Measurements from ENCODE around the gene WDR81. TPM values are rescaled to one million over a fixed set of nuclear protein-coding genes. Genes with fewer than 3 reads are reported as not detected.
"Not testable (repeated sequence)": the region's sequence is repeated elsewhere in the genome, so short reads cannot be mapped to it uniquely, and the experiment has no call there.

The WDR81 gene
- total RNA-seq, 1 donor from 2014 or later = 70.4 TPM

DNA sequence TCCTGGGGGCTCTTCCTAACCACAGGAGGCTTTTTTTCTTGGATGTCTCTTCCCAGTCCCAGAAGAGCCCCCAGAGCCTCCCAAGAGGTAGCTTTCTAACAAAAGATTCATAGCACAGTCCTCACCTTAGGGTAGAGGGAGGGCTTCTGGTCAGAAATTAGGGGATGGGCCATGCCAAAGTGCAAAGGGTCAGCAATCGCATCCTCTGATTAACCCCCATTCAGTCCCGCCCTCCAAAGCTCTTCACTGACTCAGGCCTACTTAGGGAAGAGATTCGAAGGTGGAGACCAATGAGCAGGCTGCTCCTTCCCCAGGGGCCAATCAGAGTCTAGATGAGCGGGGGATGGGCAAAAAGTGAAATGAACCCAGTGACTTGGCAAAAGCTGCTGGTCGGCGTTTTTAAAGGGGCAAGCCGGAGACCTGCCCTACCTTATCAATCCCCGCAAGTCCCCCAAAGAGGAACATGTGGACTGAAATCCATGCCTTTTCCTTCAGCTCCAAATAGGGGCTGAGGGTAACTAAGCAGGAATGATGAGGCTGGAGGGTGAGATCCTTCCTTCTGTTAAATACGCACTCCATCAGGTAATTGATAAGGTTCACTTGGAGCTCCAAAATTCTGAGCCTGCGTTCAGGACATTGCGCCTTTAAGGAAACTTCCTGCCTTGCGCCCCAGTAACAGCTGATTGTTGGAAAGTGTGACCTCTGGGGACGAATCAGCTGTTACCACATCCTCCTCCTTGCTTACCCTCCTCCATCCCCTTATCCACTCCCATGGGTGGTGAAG, 7.4 kb upstream of the WDR81 start:
- peaks cover 20 to 27% of the 10 kb centered on the region in 2 donors for H3K36me3 ChIP-seq
- peaks cover 11 to 32% of the 10 kb centered on the region in 2 donors for H3K4me1 ChIP-seq
- DNase-seq (ENCODE audit: low spot score in 2 of 2) = peak; percentile 90 to 98
- TF ChIP-seq, protein P1, sequence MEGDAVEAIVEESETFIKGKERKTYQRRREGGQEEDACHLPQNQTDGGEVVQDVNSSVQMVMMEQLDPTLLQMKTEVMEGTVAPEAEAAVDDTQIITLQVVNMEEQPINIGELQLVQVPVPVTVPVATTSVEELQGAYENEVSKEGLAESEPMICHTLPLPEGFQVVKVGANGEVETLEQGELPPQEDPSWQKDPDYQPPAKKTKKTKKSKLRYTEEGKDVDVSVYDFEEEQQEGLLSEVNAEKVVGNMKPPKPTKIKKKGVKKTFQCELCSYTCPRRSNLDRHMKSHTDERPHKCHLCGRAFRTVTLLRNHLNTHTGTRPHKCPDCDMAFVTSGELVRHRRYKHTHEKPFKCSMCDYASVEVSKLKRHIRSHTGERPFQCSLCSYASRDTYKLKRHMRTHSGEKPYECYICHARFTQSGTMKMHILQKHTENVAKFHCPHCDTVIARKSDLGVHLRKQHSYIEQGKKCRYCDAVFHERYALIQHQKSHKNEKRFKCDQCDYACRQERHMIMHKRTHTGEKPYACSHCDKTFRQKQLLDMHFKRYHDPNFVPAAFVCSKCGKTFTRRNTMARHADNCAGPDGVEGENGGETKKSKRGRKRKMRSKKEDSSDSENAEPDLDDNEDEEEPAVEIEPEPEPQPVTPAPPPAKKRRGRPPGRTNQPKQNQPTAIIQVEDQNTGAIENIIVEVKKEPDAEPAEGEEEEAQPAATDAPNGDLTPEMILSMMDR (IDR thresholded peaks at IDR 0.05) = no peak
- peak overlapping the region; percentile 99 to 100 for H3K27ac ChIP-seq
- H3K4me3 ChIP-seq = peak overlapping the region; percentile 69 to 79
- no peaks in the 10 kb centered on the region for H3K27me3 ChIP-seq
- H3K9me3 ChIP-seq = no peaks in the 10 kb centered on the region
- intact Hi-C loops (cut with DNase I) = loop anchor here (1.0 to 10.0 kb wide), 7 partner anchors 65 to 685 kb away; partner anchors contain the start of genes MNT, OVCA2, PITPNA and RILP

DNA sequence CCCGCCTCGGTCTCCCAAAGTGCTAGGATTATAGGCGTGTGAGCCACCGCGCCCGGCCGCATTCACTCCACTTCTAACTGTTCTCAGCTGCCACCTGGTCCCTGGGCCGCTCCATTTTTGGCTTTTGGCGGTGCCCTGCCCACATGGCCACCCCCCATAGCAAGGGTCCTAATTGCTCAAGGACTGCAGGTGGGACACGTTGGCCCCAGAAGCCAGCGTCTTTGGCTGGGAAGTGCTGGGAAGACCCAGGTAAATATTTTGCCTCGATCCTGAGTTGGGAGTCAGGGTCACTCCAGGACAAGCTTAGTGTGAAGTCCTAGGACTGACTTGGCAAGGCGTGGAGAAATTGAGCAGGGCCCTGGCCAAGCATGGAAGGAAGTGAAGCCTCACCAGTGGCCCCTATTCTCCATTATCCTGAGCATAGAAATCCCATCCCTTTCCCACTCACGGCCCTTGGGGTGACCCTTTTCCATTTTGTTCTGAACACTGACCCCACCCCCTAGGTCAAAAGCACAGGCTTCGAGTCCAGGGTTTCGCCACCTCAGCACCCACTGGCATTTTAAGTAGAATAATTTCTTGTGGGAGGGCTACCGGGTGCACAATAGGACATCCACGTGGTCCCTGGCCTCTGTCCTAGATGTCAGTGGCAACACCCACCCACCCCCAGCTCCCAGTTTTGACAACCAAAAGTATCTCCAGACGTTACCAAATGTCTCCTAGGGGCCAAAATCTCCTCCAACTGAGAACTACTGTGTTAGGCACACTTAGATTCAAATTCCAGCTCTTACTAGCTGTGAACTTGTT, 5.9 kb upstream of the WDR81 start:
- Histone ChIP-seq H3K9me3 (no peaks in the 10 kb centered on the region), H3K27ac (peak overlapping the region; percentile 99 to 100), H3K4me3 (peak overlapping the region in 1 of 2 donors; percentile 79), H3K27me3 (no peaks in the 10 kb centered on the region), H3K4me1 (peaks cover 8 to 20% of the 10 kb centered on the region in 2 donors), H3K36me3 (peaks cover 5 to 12% of the 10 kb centered on the region in 2 donors)
- DNase-seq (ENCODE audit: low spot score in 2 of 2) = no peak
- intact Hi-C loops (cut with DNase I) = loop anchor here (5.0 to 10.0 kb wide), 5 partner anchors 141 to 684 kb away; partner anchors contain the start of genes MNT, OVCA2 and PITPNA
- TF ChIP-seq, protein P1 (IDR thresholded peaks at IDR 0.05) = no peak

DNA sequence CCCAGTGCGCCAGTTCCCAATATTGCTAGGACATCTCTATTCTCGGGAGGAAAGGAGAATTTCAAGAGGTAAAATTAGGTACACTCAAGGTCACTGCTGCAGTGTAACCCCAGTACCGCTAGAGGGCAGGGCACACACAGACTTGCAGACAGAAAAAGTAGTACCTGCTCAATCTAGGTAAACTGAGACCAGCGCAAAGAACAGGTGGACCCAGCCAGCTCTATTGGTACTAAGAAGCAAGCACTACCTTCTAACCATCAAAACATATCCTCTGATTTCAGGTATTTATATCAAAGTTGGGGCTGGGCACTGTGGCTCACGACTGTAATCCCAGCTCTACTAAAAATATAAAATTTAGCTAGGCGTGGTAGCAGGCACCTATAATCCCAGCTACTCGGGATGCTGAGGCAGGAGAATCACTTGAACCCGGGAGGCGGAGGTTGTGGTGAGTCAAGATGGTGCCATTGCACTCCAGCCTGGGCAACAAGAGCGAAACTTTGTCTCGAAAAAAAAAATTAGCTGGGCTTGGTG, 3.6 kb upstream of the WDR81 start:
- H3K4me3 ChIP-seq = no peak overlapping the region
- no peak for DNase-seq (ENCODE audit: low spot score in 2 of 2)
- H3K9me3 ChIP-seq = no peaks in the 10 kb centered on the region
- no peaks in the 10 kb centered on the region for H3K36me3 ChIP-seq
- H3K4me1 ChIP-seq = peaks cover 8 to 28% of the 10 kb centered on the region in 2 donors
- TF ChIP-seq, protein P1 (IDR thresholded peaks at IDR 0.05) = peak; percentile 90 to 97 (median 95)
- no peaks in the 10 kb centered on the region for H3K27me3 ChIP-seq
- intact Hi-C loops (cut with DNase I) = loop anchor here (1.0 kb wide), 1 partner anchor 62 kb away; no protein-coding TSS in a partner anchor
- H3K27ac ChIP-seq = no peak overlapping the region

DNA sequence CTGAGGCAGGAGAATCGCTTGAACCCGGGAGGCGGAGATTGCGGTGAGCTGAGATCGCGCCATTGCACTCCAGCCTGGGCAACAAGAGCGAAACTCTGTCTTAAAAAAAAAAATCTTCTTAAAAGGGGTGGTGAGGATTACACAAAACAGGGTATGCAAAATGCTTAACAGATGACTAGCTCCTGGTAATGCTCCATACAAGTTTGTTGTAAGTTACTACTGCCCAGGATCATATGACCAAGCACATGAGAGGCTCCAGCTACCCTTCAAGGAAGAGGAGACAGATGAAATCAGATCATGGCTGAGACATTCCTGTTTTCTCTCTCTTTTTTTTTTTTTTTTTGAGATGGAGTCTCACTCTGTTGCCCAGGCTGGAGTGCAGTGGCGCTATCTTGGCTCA, 2.5 kb upstream of the WDR81 start:
- H3K4me3 ChIP-seq; H3K36me3 ChIP-seq; intact Hi-C loops (cut with DNase I); H3K9me3 ChIP-seq; DNase-seq (ENCODE audit: low spot score in 2 of 2); H3K27me3 ChIP-seq: not testable (repeated sequence)
- H3K4me1 ChIP-seq = peaks cover 8 to 28% of the 10 kb centered on the region in 2 donors
- peak overlapping the region in 1 of 2 donors; percentile 82 for H3K27ac ChIP-seq

DNA sequence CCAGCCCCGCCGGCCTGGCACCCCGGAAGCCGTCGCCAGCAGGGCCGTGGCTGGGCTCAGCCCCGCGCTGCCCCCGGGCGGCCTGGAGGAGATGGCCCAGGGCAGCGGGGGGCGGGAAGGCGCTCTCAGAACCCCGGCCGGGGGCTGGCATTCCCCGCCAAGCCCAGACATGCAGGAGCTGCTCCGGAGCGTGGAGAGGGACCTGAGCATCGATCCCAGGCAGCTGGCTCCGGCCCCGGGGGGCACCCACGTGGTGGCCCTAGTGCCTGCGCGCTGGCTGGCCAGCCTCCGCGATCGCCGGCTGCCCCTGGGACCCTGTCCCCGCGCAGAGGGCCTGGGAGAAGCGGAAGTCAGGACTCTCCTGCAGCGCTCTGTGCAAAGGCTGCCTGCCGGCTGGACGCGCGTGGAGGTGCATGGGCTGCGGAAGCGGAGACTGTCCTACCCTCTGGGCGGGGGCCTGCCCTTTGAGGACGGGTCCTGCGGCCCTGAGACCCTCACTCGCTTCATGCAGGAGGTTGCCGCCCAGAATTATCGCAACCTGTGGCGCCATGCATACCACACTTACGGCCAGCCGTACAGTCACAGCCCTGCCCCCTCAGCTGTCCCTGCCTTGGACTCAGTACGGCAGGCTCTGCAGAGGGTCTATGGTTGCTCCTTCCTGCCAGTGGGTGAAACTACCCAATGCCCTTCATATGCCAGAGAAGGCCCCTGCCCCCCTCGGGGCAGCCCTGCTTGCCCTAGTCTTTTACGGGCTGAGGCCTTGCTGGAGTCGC, 551 bp downstream of the WDR81 start:
- peak overlapping the region; percentile 82 to 84 for H3K27ac ChIP-seq
- intact Hi-C loops (cut with DNase I) = loop anchor here (2.0 kb wide), 3 partner anchors 60 to 140 kb away; partner anchors contain the start of gene RPA1
- no peaks in the 10 kb centered on the region for H3K9me3 ChIP-seq
- DNase-seq (ENCODE audit: low spot score in 2 of 2) = no peak
- no peaks in the 10 kb centered on the region for H3K27me3 ChIP-seq
- peaks cover 8 to 18% of the 10 kb centered on the region in 2 donors for H3K4me1 ChIP-seq
- peak overlapping the region; percentile 65 to 91 for H3K4me3 ChIP-seq
- peaks cover 13 to 26% of the 10 kb centered on the region in 2 donors for H3K36me3 ChIP-seq
- TF ChIP-seq, protein P1 (IDR thresholded peaks at IDR 0.05) = peak in 2 of 3 experiments; percentile 12 to 15
